AG04450 (cell line): ENCODE results near the gene SLC15A5. TPM values are rescaled to one million over a fixed set of nuclear protein-coding genes. Genes with fewer than 3 reads are reported as not detected.

Experiments used
- CTCF ChIA-PET: fragments of 300-600, 350-600 bp; formaldehyde crosslinking; extraction: SDS; loops from one replicate; lab custom pipeline; 2022; ENCODE audit warnings: antibody characterized with exemption, inconsistent platforms; lab: Charles Lee
- POLR2A ChIA-PET: fragments of 350-600 bp; formaldehyde crosslinking; extraction: SDS; loops from one replicate; lab custom pipeline; 2021; ENCODE audit warnings: antibody characterized with exemption, inconsistent platforms; lab: Yijun Ruan, JAX
- DNase-seq: peaks from one replicate; pipeline ENCODE4 v3.0.0-alpha.2; 2011; ENCODE audit warnings: low read depth, low spot score
- H3K27ac ChIP-seq: one replicate; pipeline ENCODE4 v1.5.1; 2012; ENCODE audit warnings: low read depth, low read length, control low read depth
- H3K27me3 ChIP-seq: one replicate; pipeline ENCODE4 v1.6.0; 2012; ENCODE audit warnings: low read length; ENCODE audit not compliant: control insufficient read depth, insufficient read depth
- H3K4me3 ChIP-seq: 2 replicates; pipeline ENCODE4 v1.5.1; 2011; ENCODE audit warnings: mild to moderate bottlenecking, low read depth, low read length, control low read depth
- H3K9me3 ChIP-seq: 2 replicates; pipeline ENCODE4 v1.5.1; 2012; ENCODE audit warnings: low read length; ENCODE audit not compliant: control insufficient read depth, insufficient read depth
- CTCF ChIP-seq: IDR thresholded peaks from 2 replicates; pipeline ENCODE4 v1.5.1; 2011; ENCODE audit warnings: low read depth, low read length, control low read depth, inconsistent platforms
- polyA plus RNA-seq: library from polyadenylated mRNA; depleted of rRNA; stranded (reverse); fragments of >200 nt; gene quantifications from 2 replicates; pipeline ENCODE4 v1.2.3, GENCODE V29; 2011

SLC15A5 gene
- polyA plus RNA-seq, 1 experiment = 0.02 TPM

GRCh38 chr12:16260206-16260605 is 17.3 kb downstream of the SLC15A5 start:
- POLR2A ChIA-PET = no interaction called here
- TF ChIP-seq CTCF = no peak

GRCh38 chr12:16258963-16259362 is 18.5 kb downstream of the SLC15A5 start:
- TF ChIP-seq CTCF = no peak
- Histone ChIP-seq H3K4me3 (no peak overlapping the region), H3K9me3 (no peaks in the 10 kb centered on the region), H3K27ac (no peak overlapping the region), H3K27me3 (no peaks in the 10 kb centered on the region)
- ChIA-PET POLR2A (no interaction called here), CTCF (no interaction called here)
- no peak for DNase-seq

More at GRCh38 chr12:16260206-16260605, 17.3 kb downstream of the SLC15A5 start:
- CTCF ChIA-PET = no interaction called here
- Histone ChIP-seq H3K9me3 (no peaks in the 10 kb centered on the region), H3K27me3 (no peaks in the 10 kb centered on the region), H3K4me3 (no peak overlapping the region), H3K27ac (no peak overlapping the region)
- DNase-seq = no peak

- no peaks in the 10 kb centered on the region for H3K27me3 ChIP-seq
- no peaks in the 10 kb centered on the region for H3K9me3 ChIP-seq
- H3K27ac ChIP-seq = no peak overlapping the region
- no peak overlapping the region for H3K4me3 ChIP-seq
- CTCF ChIA-PET = no interaction called here
- TF ChIP-seq CTCF = no peak
- POLR2A ChIA-PET = no interaction called here
- DNase-seq = no peak
Observed at GRCh38 chr12:16246264-16246663, 31.2 kb downstream of the SLC15A5 start.

- DNase-seq = no peak
- Histone ChIP-seq H3K27me3 (no peaks in the 10 kb centered on the region), H3K4me3 (no peak overlapping the region), H3K27ac (no peak overlapping the region), H3K9me3 (no peaks in the 10 kb centered on the region)
- CTCF ChIA-PET = no interaction called here
- TF ChIP-seq CTCF = no peak
- POLR2A ChIA-PET = no interaction called here
Observed at GRCh38 chr12:16245209-16245608, 32.3 kb downstream of the SLC15A5 start.

GRCh38 chr12:16243487-16244412 is 33.7 kb downstream of the SLC15A5 start:
- no peak overlapping the region for H3K4me3 ChIP-seq
- no peak for DNase-seq
- H3K27me3 ChIP-seq = no peaks in the 10 kb centered on the region
- no peak overlapping the region for H3K27ac ChIP-seq
- POLR2A ChIA-PET = no interaction called here
- H3K9me3 ChIP-seq = no peaks in the 10 kb centered on the region
- CTCF ChIA-PET = no interaction called here
- no peak for TF ChIP-seq CTCF
